ENCODE data around the gene TNNI2.

GRCh38 chr11:1877211-1878136, 38.7 kb downstream of the TNNI2 start:
- TF ChIP-seq CTCF (IDR thresholded peaks at IDR 0.05), result no peak
- no peak for TF ChIP-seq POLR2A (IDR thresholded peaks at IDR 0.05)
